ENCODE data around the gene ZFP90.

DNA sequence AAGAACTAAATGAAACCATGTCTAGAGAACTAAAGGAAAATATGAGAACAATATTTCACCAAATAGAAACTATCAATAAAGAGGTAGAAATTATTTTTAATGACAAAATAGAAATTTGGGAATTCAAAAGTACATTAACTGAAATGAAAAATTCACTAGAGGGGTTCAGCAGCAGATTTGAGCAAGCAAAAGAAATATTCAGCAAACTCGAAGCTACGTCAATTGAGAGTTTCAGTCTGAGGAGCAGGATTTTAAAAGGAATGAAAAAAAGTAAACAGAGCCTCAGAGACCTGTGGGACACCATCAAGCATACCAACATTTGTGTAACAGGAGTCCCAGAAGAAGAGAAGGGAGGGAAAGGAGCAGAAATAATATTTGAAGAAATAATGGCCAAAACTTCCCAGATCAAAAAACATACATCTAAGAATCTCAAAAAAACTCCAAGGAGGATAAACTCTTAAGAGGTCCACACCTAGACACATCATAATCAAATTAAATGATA is 38.3 kb downstream of the ZFP90 start:
- TF ChIP-seq POLR2A (IDR thresholded peaks at IDR 0.05): no peak
- TF ChIP-seq, protein P1, sequence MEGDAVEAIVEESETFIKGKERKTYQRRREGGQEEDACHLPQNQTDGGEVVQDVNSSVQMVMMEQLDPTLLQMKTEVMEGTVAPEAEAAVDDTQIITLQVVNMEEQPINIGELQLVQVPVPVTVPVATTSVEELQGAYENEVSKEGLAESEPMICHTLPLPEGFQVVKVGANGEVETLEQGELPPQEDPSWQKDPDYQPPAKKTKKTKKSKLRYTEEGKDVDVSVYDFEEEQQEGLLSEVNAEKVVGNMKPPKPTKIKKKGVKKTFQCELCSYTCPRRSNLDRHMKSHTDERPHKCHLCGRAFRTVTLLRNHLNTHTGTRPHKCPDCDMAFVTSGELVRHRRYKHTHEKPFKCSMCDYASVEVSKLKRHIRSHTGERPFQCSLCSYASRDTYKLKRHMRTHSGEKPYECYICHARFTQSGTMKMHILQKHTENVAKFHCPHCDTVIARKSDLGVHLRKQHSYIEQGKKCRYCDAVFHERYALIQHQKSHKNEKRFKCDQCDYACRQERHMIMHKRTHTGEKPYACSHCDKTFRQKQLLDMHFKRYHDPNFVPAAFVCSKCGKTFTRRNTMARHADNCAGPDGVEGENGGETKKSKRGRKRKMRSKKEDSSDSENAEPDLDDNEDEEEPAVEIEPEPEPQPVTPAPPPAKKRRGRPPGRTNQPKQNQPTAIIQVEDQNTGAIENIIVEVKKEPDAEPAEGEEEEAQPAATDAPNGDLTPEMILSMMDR (IDR thresholded peaks at IDR 0.05): no peak

Data from testis (tissue), 2 donors.